Heart right ventricle (tissue), 16 donors: ENCODE measurements around the gene ESYT1. TPM values are rescaled to one million over a fixed set of nuclear protein-coding genes. Genes with fewer than 3 reads are reported as not detected.
A peak's percentile ranks its signal among the peaks of the same experiment; 100 is the strongest.

Experiments used
- ATAC-seq, 8 donors: fragments of 200-7000 bp; cut with Tn5 transposase; one replicate each; pipeline ENCODE4 v1.9.1; 2020; ENCODE audit warnings: mild to moderate bottlenecking in 8 of 8, moderate library complexity in 8 of 8, moderate number of reproducible peaks in 1 of 8
- DNase-seq, 2 donors: peaks; one replicate each; pipeline ENCODE4 v3.0.0-alpha.2; 2020
- H3K27ac ChIP-seq, 10 donors: fragments of 200-600 bp; sonication (generic) in 2 of 10; one replicate each; pipeline versions ENCODE4 v1.5.0 to v1.8.0; 2020 to 2022; ENCODE audit warnings: mild to moderate bottlenecking in 3 of 10
- H3K27me3 ChIP-seq, 7 donors: fragments of 200-600 bp; one replicate each; pipeline ENCODE4 v1.8.0; 2021 to 2022; ENCODE audit warnings: mild to moderate bottlenecking in 2 of 7
- H3K36me3 ChIP-seq, 9 donors: fragments of 200-600 bp; sonication (generic) in 1 of 9; one replicate each; pipeline versions ENCODE4 v1.5.0 to v1.8.0; 2020 to 2022; ENCODE audit warnings: mild to moderate bottlenecking in 2 of 9
- H3K4me1 ChIP-seq, 9 donors: fragments of 200-600 bp; sonication (generic) in 1 of 9; one replicate each; pipeline versions ENCODE4 v1.5.0 to v1.8.0; 2020 to 2022; ENCODE audit warnings: mild to moderate bottlenecking in 4 of 9
- H3K4me3 ChIP-seq, 10 donors: fragments of 200-600 bp; sonication (generic) in 2 of 10; one replicate each; pipeline versions ENCODE4 v1.5.0 to v1.8.0; 2020 to 2022; ENCODE audit warnings: mild to moderate bottlenecking in 7 of 10, moderate library complexity in 2 of 10
- H3K9me3 ChIP-seq, 11 donors: fragments of 200-600 bp in 10 of 11; sonication (generic) in 2 of 11; one replicate each; pipeline versions ENCODE4 v1.5.0 to v1.8.0; 2013 to 2022; ENCODE audit warnings: mild to moderate bottlenecking in 2 of 11, control low read depth in 1 of 11, moderate library complexity in 1 of 11
- CTCF ChIP-seq, 9 donors: fragments of 200-600 bp; sonication (generic) in 2 of 9; IDR thresholded peaks; one replicate each; pipeline versions ENCODE4 v1.5.0 to v1.8.0; 2021 to 2022; ENCODE audit warnings: antibody characterized with exemption in 9 of 9, mild to moderate bottlenecking in 5 of 9, moderate library complexity in 1 of 9
- WGBS, 2 donors: extraction: QIAGEN DNeasy Blood & Tissue Kit; methylation state at CpG; one replicate each; pipeline ENCODE4 v1.1.7; 2013; ENCODE audit warnings: inconsistent platforms in 1 of 2; 5-methylcytosine and 5-hydroxymethylcytosine counted together
- intact Hi-C, 10 donors: fragments of 100-400 bp; cut with DNase I; formaldehyde crosslinking; loops; one replicate each; pipeline versions ENCODE4 v1.11.1 to v1.14.2; 2022
- polyA plus RNA-seq, 2 donors: library from polyadenylated mRNA; stranded (reverse); fragments of 200-250 nt; gene quantifications; one replicate each; pipeline ENCODE4 v1.2.3, GENCODE V29; 2013
- total RNA-seq, 10 donors: library from RNA; stranded (reverse); fragmentation: NEBNext Ultra II Directional in 3 of 10; extraction: Animal tissue kit (Norgen Biotek cat#: 25700) in 3 of 10; gene quantifications; one replicate each; pipeline versions ENCODE4 v1.2.1 to v1.2.4, GENCODE V29; 2021 to 2023
- donor health status: Arrhythmogenic right ventricular cardiomyopathy.
- donor health status: ischemic (EF 13 %, LVEDD 7.1; RV severe dilation, severe dysfunction).
- donor health status: healthy with polysubstance abuse.
- donor health status: DM: no; HTN: yes; CAD: no.
- donor health status: DM: no; HTN: no; CAD: no.
- donor health status: ischemic (EF 25% LVEDD 6.9; RV normal size, moderate dysfunction).
- donor health status: ischemic (EF 25% LVEDD 5.7; RV mildly dilated, moderate dysfunction).
- donor health status: healthy.
- donor health status: DM: yes; HTN: yes; CAD: no.
- donor health status: Ischemic cardiomyopathy.
- donor health status: ischemic (EF 35%, LVEDD 5.7; RV mildly dilated, moderate dysfunction).
- donor health status: nonischemic (EF 11% LVEDD 7.7; RV severe dilation, severe dysfunction).
- donor health status: DM: yes; HTN: yes; CAD: no.
- donor health status: PGD.
- donor health status: ischemic (EF 29% LVEDD 5.4; RV normal size, mild dysfunction).
- donor health status: nonischemic (EF 23%, LVEDD 6.1; RV moderate dilation, normal function).

ESYT1 gene
- total and polyA plus RNA-seq, 12 donors = 20.9 to 57.3 (median 31.9) TPM

- no peaks in the 10 kb centered on the region for H3K36me3 ChIP-seq
- DNase-seq = no peak
- no peak for TF ChIP-seq CTCF (IDR thresholded peaks at IDR 0.05)
- ATAC-seq = no peak
- H3K27ac ChIP-seq = no peak overlapping the region
- intact Hi-C loops = no loop called here
- H3K27me3 ChIP-seq = peaks cover 0 to 10% (median 0%) of the 10 kb centered on the region in 7 donors
- H3K4me1 ChIP-seq = peaks cover 0 to 13% (median 0%) of the 10 kb centered on the region in 9 donors
- no peak overlapping the region for H3K4me3 ChIP-seq
- 79 to 80% methylated on average over 6 of the region's 6 CpGs for WGBS, 2 donors
- no peaks in the 10 kb centered on the region for H3K9me3 ChIP-seq
Observed at GRCh38 chr12:56086608-56087007, 41.5 kb upstream of the ESYT1 start.

- WGBS, 2 donors = 41 to 53% methylated on average over 6 of the region's 6 CpGs
- no peak overlapping the region for H3K4me3 ChIP-seq
- TF ChIP-seq CTCF (IDR thresholded peaks at IDR 0.05) = no peak
- ATAC-seq = peak; percentile 83 to 98 (median 94)
- peaks cover 0 to 13% (median 0%) of the 10 kb centered on the region in 9 donors for H3K4me1 ChIP-seq
- peak; percentile 81 for DNase-seq
- intact Hi-C loops = no loop called here
- H3K9me3 ChIP-seq = no peaks in the 10 kb centered on the region
- H3K27me3 ChIP-seq = peaks cover 0 to 4% (median 0%) of the 10 kb centered on the region in 7 donors
- no peaks in the 10 kb centered on the region for H3K36me3 ChIP-seq
- peak overlapping the region in 8 of 10 donors; percentile 6 to 80 (median 52) for H3K27ac ChIP-seq
Observed at GRCh38 chr12:56087220-56087619, 40.8 kb upstream of the ESYT1 start.

GRCh38 chr12:56097738-56098137 is 30.3 kb upstream of the ESYT1 start:
- peaks cover 0 to 7% (median 0%) of the 10 kb centered on the region in 9 donors for H3K4me1 ChIP-seq
- H3K27me3 ChIP-seq = no peaks in the 10 kb centered on the region
- H3K27ac ChIP-seq = no peak overlapping the region
- no peak for TF ChIP-seq CTCF (IDR thresholded peaks at IDR 0.05)
- DNase-seq = no peak
- peaks cover 0 to 1% (median 0%) of the 10 kb centered on the region in 11 donors for H3K9me3 ChIP-seq
- no peaks in the 10 kb centered on the region for H3K36me3 ChIP-seq
- 92% methylated on average over 6 of the region's 6 CpGs for whole genome bisulfite sequencing, 2 donors
- ATAC-seq = no peak
- no peak overlapping the region for H3K4me3 ChIP-seq
- intact Hi-C loops = loop anchor here in 1 of 10 donors (5.0 kb wide), 1 partner anchor 40 kb away; no protein-coding TSS in a partner anchor

DNA sequence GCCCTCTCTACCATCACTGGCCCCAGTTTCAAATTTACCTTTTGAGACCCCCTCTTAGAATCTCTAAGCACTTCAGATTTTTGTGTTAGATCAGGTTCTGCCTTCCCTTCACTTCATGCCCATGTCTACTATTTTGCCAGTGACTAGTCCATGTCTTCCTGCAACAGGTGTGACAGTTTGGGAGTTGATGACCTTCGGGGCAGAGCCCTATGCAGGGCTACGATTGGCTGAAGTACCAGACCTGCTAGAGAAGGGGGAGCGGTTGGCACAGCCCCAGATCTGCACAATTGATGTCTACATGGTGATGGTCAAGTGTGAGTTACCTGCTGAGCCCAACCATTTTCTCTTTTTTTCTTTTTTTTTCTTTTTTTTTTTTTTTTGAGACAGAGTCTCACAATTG is 29.5 kb upstream of the ESYT1 start:
- H3K27me3 ChIP-seq = no peaks in the 10 kb centered on the region
- ATAC-seq (no peak), DNase-seq (no peak)
- no peak for TF ChIP-seq CTCF (IDR thresholded peaks at IDR 0.05)
- H3K27ac ChIP-seq = no peak overlapping the region
- 87 to 88% methylated on average over 3 of the region's 3 CpGs for WGBS, 2 donors
- no peaks in the 10 kb centered on the region for H3K36me3 ChIP-seq
- H3K4me3 ChIP-seq = no peak overlapping the region
- intact Hi-C loops = loop anchor here in 1 of 10 donors (5.0 kb wide), 1 partner anchor 41 kb away; no protein-coding TSS in a partner anchor
- H3K4me1 ChIP-seq = peaks cover 0 to 14% (median 6%) of the 10 kb centered on the region in 9 donors
- no peaks in the 10 kb centered on the region for H3K9me3 ChIP-seq
